H1 (cell line): ENCODE data around the gene EEF1AKMT3. TPM values are rescaled to one million over a fixed set of nuclear protein-coding genes. Genes with fewer than 3 reads are reported as not detected.

ENCODE experiments used
- CBX5 ChIP-seq: fragments of 300-800, 300-1000 bp; sonication (generic); IDR thresholded peaks from 2 replicates; pipeline ENCODE4 v1.7.1; 2016; ENCODE audit warnings: antibody characterized with exemption, low read length, low read depth
- EGR1 ChIP-seq: IDR thresholded peaks from 2 replicates; pipeline ENCODE4 v1.6.1; 2011; ENCODE audit warnings: low read depth, low read length, borderline replicate concordance
- GABPA ChIP-seq: IDR thresholded peaks from 2 replicates; pipeline ENCODE4 v1.6.1; 2011; ENCODE audit warnings: mild to moderate bottlenecking, low read length, moderate library complexity, borderline replicate concordance; ENCODE audit not compliant: insufficient read depth
- GTF2F1 ChIP-seq: IDR thresholded peaks from 2 replicates; pipeline ENCODE4 v1.6.1; 2012; ENCODE audit warnings: low read depth, low read length, improper control_type of control experiment, borderline replicate concordance
- POLR2A ChIP-seq, 2 experiments: IDR thresholded peaks; 1 replicate in 1 of 2; 2 replicates in 1 of 2; pipeline ENCODE4 v1.6.1; 2011; ENCODE audit warnings: low read depth in 2 of 2, low read length in 2 of 2, mild to moderate bottlenecking in 2 of 2; ENCODE audit errors: control extremely low read depth in 1 of 2
- POU5F1 ChIP-seq: IDR thresholded peaks from 2 replicates; pipeline ENCODE4 v1.6.1; 2011; ENCODE audit warnings: low read depth, mild to moderate bottlenecking, low read length, moderate library complexity
- RAD21 ChIP-seq, 2 experiments: IDR thresholded peaks in 1 of 2; conservative IDR thresholded peaks in 1 of 2; 2 replicates each; pipeline ENCODE4 v1.6.1; 2011; ENCODE audit warnings: low read depth in 2 of 2, low read length in 2 of 2, improper control_type of control experiment in 1 of 2, inconsistent platforms in 1 of 2, mild to moderate bottlenecking in 1 of 2, moderate library complexity in 1 of 2
- YY1 ChIP-seq: IDR thresholded peaks from 2 replicates; pipeline ENCODE4 v1.6.1; 2011; ENCODE audit warnings: low read depth, mild to moderate bottlenecking, low read length
- polyA plus RNA-seq, 7 experiments: library from polyadenylated mRNA; depleted of rRNA in 3 of 7; stranded (reverse) in 5 of 7; unstranded in 2 of 7; fragments of >200 nt in 5 of 7; fragments of 200-250 nt in 2 of 7; gene quantifications; 1 replicate in 5 of 7; 2 replicates in 1 of 7; 4 replicates in 1 of 7; pipeline versions ENCODE4 v1.2.1 to v1.2.3, GENCODE V29; 2011 to 2013; ENCODE audit warnings: missing spikeins in 2 of 7, mixed read lengths in 2 of 7
- total RNA-seq: library from RNA; stranded (reverse); fragmentation: NEBNext Ultra II Directional; extraction: Animal tissue kit (Norgen Biotek cat#: 25700); gene quantifications from 2 replicates; pipeline ENCODE4 v1.2.1, GENCODE V29; 2021

The EEF1AKMT3 gene
- total and polyA plus RNA-seq, 2 of the 8 experiments (the other 6 are each of a cell fraction or from before 2014, with no cell fraction given), result 3.1 to 4.4 TPM

DNA sequence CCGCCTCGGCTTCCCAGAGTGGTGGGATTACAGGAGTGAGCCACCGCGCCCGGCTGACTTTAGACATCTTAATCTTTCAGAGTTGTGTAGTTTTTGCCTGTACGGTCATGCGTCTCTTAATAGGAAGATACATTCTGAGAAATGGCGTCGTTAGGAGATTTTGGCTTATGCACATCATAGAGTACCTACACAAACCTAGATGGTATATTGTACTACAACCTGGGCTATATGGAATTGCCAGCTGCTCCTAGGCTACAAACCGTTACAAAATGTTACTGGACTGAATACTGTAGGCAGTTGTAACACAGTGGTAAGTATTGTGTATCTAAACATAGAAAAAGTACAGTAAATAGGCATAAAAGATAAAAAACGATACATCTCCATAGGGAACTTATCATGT lies 11.4 kb downstream of the EEF1AKMT3 start (continued):
- TF ChIP-seq CBX5, result no peak
- TF ChIP-seq GABPA, result no peak
- TF ChIP-seq POLR2A (IDR thresholded peaks at IDR 0.05; ENCODE audit: control extremely low read depth in 1 of 2, low read depth in 2 of 2, low read length in 2 of 2), result no peak
- no peak for TF ChIP-seq RAD21 (IDR thresholded peaks at IDR 0.05 in 1 of 2, conservative IDR thresholded peaks at IDR 0.05 in 1 of 2; ENCODE audit: low read depth in 2 of 2, low read length in 2 of 2)
- TF ChIP-seq GTF2F1, result no peak
- no peak for TF ChIP-seq EGR1
- TF ChIP-seq YY1, result no peak
- TF ChIP-seq POU5F1, result no peak
